GM12864 (cell line): Measurements from ENCODE around the gene NRARP.

Source experiments
- DNase-seq: peaks from one replicate; pipeline ENCODE4 v3.0.0-alpha.2; 2011; ENCODE audit warnings: low read depth
- H3K4me3 ChIP-seq: 2 replicates; pipeline ENCODE4 v1.5.1; 2011; ENCODE audit warnings: mild to moderate bottlenecking, low read depth, low read length, control low read depth
- TF ChIP-seq, protein P1 (sequence below): IDR thresholded peaks from 2 replicates; pipeline ENCODE4 v1.5.1; 2011; ENCODE audit warnings: low read depth, mild to moderate bottlenecking, moderate library complexity, low read length, control low read depth, inconsistent platforms; ENCODE audit errors: missing control alignments

Gene NRARP

DNA sequence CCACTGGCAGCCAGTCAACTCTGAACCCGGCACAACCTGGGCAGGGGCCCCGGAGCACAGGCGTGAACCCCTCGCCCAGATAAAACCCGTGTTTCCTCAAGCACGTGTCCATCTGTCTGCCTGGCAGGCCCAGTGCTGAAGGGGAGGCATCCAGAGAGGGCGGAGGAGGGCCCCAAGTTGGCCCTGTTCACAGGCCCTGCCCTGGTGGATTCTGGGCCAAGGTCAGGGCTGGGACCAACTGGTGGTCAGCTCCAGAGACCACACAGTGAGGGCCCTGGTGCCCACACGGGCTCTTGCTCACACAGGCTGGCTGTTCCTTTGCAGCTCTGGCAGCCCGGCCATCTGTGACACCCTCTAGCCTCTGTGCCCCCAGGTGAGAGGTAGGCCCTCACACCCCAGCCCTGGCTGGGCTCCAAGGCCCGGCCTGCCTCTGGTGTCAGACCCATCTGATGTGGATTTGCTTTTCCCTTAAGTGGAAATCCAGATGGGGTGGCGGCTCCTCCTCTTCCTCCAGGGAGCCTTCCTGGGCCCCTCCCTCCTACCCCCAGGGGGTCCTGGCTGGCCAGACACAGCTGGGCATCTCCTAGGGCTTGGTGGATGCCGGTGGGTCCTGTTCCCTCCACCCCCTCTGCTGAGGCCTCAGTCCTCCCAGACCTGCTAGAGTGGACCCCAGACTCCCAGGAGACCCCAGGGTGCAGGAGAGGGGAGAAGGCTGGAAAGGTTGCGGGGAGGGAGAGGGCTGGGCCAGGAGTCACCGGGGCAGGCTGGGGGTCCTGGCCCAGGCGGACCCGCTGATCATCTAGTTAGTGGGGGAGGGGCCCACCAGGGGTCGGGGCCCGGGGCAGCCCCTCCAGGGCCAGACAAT lies 51.5 kb downstream of the NRARP start:
- TF ChIP-seq, protein P1, sequence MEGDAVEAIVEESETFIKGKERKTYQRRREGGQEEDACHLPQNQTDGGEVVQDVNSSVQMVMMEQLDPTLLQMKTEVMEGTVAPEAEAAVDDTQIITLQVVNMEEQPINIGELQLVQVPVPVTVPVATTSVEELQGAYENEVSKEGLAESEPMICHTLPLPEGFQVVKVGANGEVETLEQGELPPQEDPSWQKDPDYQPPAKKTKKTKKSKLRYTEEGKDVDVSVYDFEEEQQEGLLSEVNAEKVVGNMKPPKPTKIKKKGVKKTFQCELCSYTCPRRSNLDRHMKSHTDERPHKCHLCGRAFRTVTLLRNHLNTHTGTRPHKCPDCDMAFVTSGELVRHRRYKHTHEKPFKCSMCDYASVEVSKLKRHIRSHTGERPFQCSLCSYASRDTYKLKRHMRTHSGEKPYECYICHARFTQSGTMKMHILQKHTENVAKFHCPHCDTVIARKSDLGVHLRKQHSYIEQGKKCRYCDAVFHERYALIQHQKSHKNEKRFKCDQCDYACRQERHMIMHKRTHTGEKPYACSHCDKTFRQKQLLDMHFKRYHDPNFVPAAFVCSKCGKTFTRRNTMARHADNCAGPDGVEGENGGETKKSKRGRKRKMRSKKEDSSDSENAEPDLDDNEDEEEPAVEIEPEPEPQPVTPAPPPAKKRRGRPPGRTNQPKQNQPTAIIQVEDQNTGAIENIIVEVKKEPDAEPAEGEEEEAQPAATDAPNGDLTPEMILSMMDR = no peak
- no peak for DNase-seq
- no peak overlapping the region for H3K4me3 ChIP-seq
